ENCODE data around the gene DCUN1D4. TPM values are rescaled to one million over a fixed set of nuclear protein-coding genes. Genes with fewer than 3 reads are reported as not detected.

Gene DCUN1D4
- total RNA-seq, result 21.4 and 31.2 TPM in 2 replicates

DNA sequence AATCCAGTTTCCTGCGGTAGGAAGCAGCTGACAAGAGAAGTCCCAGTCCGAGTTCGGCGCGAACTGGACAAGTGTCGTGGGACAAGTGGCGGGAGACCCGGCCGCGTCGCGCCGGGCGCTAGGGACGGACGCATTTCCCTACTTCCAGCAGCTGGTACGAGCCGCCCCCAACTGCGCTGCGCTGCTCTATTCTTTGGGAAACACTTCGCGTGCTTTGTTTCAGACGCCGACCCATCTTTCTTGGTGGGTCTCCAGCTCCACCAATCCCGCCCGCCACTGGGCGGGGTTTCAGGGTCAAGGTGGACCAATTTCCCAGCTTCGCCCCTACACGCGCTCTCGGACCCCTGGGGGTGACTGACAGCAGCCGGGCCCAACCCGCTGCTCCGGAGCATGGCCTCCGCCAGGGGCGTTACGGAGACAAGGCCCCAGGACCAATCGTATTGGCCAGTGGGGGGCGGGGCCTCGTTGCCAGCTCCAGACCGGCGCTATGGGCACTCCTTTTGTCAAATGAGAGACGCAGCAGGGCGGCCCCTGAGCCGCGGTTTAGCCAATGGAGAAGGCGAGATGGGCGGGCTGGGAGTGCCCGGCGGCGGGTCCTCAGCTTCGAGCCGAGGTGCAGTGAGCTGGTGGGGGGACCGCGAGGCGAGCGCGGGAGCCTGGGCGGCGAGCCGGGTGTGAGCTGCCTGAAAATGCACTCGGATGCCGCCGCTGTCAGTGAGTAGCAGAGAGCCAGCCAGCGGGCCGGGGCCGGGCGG lies at the start of gene DCUN1D4:
DCUN1D4 (plus strand) TSS at position 600 of the 755 bp plus-strand sequence; CDS start at position 690, 90 bp downstream.
- DNase-seq (ENCODE audit: low read depth in 2 of 2), result peak; percentile 97 to 100

GRCh38 chr4:51820443-51821234 lies 22.3 kb upstream of the DCUN1D4 start:
- DNase-seq (ENCODE audit: low read depth in 2 of 2), result no peak

- DNase-seq (ENCODE audit: low read depth in 2 of 2), result no peak
Observed at GRCh38 chr4:51825341-51825740, 17.6 kb upstream of the DCUN1D4 start.

- DNase-seq (ENCODE audit: low read depth in 2 of 2), result no peak
Observed at GRCh38 chr4:51830156-51830720, 12.7 kb upstream of the DCUN1D4 start.

GRCh38 chr4:51831133-51831532 lies 11.8 kb upstream of the DCUN1D4 start:
- peak; percentile 33 to 60 for DNase-seq (ENCODE audit: low read depth in 2 of 2)

DNA sequence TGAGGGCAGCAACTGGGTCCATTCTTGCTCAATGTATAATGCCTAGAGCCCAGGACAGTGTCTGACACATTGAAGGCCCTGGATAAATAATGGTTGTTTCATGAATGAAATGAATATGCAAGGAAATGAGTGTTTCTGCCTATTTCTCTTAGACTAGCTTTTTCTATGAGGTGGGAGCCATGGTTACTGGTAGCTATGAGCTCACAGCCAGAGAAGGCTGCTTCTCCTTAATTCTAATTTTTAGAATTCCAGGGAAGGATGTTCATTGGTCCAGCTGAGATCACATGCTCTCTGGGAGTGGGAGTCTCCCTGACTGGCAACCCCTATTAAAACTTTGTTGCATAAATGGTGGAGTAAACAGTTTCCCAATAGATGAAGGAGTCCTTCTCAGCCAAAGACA lies 9.7 kb upstream of the DCUN1D4 start:
- no peak for DNase-seq (ENCODE audit: low read depth in 2 of 2)

DNA sequence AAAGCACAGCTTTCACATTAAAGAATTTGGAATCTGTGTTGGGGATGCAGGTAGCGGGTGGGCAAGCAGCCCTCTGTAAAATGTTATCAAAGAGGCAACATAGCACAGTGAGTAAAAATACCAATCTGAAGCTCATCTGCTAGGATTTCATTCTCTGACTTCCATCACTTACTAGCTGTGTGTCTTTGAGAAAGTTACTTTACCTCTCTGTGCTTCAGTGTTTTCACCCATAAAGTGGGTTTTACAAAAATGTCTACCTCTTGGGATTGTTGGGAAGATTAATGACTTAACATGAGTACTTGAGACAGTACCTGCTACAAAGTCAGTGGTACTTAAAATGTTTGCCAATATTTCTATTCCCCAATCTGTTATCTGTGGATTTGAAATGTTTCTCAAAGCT lies 7.9 kb upstream of the DCUN1D4 start:
- DNase-seq (ENCODE audit: low read depth in 2 of 2), result no peak

DNA sequence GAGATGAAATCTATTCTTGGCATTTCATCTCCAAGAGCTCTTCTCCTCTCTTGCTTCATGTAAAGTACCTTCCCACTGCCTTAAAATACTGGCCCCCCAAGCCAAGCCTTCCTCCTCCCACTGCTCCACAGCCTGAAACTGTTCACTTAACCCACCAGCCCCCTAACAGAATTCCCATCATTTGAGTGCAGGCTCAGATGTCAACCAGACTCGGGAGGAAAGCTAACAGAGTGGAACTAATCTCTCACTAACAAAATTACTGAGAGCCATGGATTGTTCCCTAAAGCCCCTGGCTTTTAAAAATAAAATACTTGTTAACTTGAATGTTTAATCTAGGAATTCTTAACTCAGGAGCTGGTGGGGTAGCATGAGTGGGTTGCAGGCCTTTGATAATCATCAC lies 7.1 kb upstream of the DCUN1D4 start:
- DNase-seq (ENCODE audit: low read depth in 2 of 2), result no peak

DNA sequence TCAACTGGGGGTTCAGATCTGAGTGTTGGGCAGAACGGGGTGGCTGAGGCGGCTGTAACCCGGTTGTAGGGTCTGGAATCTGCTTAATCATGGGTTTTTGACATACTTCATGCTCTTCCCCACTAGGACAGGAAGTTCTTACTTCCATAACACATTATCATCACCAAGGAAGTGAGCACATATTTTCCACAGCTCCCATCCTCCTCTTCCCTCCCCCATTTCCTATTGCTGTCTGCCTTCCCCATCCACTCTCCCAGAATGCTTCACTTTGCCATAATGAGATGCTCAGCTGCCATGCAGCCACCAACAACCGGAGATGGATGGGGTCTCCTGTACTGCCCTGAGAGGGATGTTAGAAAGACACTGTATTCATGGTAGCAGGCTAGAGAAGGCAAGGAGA lies 6.4 kb upstream of the DCUN1D4 start:
- no peak for DNase-seq (ENCODE audit: low read depth in 2 of 2)

- DNase-seq (ENCODE audit: low read depth in 2 of 2), result no peak
Observed at GRCh38 chr4:51840781-51841180, 2.2 kb upstream of the DCUN1D4 start.

GRCh38 chr4:51842167-51842553 lies 793 bp upstream of the DCUN1D4 start:
- peak; percentile 6 to 35 for DNase-seq (ENCODE audit: low read depth in 2 of 2)

DNA sequence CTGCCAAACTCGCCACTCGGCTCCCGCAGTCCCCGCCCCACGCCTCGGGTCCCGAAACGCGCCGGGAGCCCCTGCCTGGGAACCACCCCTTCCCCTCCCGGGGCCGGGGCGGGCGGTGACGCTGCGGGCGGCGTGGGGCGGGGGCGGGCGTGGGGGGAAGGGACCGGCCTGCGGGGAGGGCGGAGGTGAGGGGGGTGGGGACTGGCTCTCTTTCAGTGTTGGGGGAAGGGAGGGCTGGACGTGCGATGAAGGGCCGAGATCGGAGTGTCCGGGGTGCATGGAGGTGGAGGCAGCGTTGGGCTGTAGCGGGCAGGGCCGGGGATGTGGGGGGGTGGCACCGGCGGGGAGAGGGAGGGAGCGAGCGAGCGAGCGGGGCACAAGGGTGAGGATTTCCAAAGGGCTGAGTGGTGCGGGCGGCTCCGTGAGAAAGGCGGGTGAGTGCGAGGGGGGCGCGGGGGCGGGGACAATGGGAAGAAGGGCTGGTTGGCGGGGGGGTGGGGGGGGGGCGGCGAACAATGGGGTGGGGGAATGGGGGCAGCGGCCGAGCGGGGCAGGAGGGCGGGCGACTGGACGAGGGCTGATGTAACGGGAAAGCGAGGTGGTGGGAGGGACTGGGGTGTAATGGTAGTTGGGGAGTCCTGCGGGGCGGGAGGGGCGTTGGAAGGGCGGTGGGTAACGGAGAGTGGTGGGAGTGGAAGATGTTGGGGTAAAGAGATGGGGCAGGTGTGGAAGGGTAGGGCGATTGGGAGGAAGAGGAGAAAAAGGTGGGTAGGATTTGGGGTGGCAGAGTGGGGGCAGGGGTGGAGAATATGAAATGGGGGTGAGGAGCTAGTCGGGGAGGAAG lies 578 bp downstream of the DCUN1D4 start:
- DNase-seq (ENCODE audit: low read depth in 2 of 2), result peak; percentile 17 to 80

DNA sequence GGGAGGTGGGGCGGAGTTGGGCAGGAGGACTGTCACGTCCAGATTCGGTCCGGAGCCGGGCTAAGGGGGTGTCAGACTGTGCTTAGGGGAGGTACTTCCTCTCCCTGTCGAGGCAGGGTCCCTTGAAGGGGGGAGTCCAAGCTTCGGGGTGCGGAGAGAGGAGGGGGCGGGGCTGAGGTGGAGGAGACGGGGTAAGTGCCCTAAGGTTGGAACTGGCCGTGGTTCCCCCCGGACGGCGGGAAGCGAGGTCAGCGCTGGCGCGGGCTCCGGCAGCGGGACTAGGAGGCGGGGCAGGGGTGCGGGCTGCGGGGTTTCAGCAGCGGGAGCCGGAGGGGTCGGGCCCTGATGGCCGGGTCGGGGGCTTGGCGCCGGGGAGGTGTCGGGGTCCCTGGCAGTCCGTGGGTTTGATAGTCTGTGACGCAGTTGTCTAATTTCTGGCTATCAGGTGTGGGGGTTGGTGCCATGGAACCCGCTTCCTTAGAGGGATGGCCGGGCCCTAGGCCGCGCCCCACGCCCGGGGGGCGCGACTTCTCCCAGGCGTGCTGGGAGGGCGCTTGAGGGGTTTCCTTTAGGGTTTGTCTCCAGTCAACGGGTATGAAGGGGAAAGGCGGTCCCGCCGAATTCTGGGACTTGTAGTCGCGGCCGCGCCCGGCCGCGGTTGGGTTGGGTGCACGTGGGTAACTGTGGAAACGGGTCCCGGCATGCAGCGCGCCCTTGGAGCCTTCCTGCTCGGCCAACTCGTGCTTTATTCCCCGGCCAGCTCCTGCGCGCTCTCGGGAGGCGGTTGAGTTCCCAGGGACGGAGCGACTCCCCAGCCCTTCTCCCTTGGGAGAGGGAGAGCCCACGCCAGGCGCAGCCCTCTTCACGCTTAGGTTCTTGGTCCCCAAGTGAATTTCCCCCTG lies 1.5 kb downstream of the DCUN1D4 start:
- peak; percentile 83 to 92 for DNase-seq (ENCODE audit: low read depth in 2 of 2)

DNA sequence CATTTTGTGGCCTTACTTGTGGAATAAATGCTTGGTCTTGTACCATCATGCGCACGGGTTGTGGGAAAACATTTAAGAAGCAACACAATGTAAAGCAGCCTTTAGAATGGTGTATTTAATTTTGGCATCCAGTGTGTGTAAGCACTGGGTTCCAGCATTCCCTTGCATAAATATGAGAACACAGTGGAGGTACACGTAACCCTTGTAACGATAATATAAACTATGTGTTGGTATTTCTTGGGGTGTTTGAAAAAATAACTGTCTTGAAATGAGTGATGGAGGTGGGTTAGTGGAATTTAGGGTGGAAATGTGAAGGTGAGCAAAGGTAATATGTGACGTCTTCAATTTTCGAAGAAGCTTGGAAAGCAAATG lies 2.1 kb downstream of the DCUN1D4 start:
- DNase-seq (ENCODE audit: low read depth in 2 of 2), result no peak

- DNase-seq (ENCODE audit: low read depth in 2 of 2), result no peak
Observed at GRCh38 chr4:51845711-51846110, 2.8 kb downstream of the DCUN1D4 start.

GRCh38 chr4:51849430-51849829 lies 6.5 kb downstream of the DCUN1D4 start:
- DNase-seq (ENCODE audit: low read depth in 2 of 2), result no peak

DNA sequence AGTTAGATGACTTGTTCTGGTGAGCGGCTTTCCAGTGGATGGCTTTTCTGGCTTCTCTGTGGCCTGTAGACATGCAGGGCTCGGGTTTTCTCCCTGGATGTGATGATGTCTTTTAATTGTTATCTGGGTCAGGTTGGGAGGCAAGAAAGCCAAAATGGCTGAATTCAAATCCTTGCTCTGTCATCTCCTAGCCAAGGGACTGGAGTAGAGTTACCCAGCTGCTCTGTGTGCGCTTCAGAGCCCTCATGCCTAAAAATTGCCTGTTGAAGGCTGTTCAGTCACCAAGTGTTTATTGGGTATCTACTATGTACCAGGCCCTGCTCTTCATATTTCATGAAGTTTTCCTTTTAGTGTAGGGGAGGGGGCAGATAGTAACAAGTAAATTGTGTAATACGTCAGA lies 7.3 kb downstream of the DCUN1D4 start:
- no peak for DNase-seq (ENCODE audit: low read depth in 2 of 2)

DNA sequence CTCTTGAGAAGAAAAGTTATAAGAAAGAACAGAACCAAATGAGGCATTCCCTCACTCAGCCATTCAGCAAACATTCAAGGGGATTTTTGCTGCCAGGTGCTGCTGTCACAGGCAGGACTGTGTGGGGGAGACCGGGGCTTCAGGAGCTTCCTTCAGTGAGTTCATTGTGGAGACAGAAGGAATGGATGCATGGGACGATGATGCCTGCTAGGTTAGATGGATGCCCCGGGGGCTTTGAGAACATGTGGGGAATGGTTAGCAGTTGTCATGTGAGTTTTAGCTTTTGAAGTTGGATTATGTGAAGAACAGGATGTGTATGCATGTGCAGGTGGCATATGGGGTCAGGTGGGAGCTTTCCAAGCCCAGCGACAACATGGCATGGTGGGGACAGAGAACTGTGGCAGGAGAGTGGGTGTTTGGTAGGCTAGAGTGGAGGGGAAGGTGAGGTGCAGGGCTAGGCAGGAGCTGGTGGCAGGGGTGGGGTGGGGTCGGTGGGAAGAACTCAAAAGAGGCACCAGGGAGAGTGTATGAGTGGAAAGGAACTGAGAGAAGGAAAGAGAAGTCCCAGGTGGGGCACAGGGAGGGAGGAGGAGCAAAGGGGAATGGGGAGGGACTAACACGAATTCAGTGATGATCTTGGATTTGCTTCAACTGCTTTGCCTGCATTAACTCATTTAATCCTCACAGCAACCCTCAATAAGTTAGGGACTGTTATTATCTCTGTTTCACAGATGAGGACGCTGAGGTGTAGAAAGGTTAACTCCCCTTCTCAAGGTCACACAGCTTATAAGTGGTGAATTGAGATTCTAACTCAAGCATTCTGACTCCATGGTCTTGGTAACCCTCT lies 8.4 kb downstream of the DCUN1D4 start:
- DNase-seq (ENCODE audit: low read depth in 2 of 2), result no peak

GRCh38 chr4:51851937-51852290 lies 9.0 kb downstream of the DCUN1D4 start:
- DNase-seq (ENCODE audit: low read depth in 2 of 2), result no peak

Data from dermis microvascular lymphatic vessel endothelial cell (primary cell).